ENCODE results near the gene MCM3AP.

The MCM3AP gene

GRCh38 chr21:46229133-46229922, 56.1 kb downstream of the MCM3AP start:
- H4K20me1 ChIP-seq (ENCODE audit: insufficient read depth, low read length) = peaks cover 15% of the 10 kb centered on the region
- no peaks in the 10 kb centered on the region for H3K9me3 ChIP-seq (replicated peaks; ENCODE audit: insufficient read depth, low read length)
- peak overlapping the region; percentile 80 for H3K9ac ChIP-seq (ENCODE audit: low read length)
- TF ChIP-seq CTCF (IDR thresholded peaks at IDR 0.05; ENCODE audit: low read length) = peak; percentile 57
- TF ChIP-seq EZH2 (optimal IDR thresholded peaks at IDR 0.05; ENCODE audit: low read depth, low read length) = no peak
- no peak for TF ChIP-seq EZH2phosphoT487 (IDR thresholded peaks at IDR 0.05; ENCODE audit: low read length)
- peak overlapping the region; percentile 94 for H3K4me2 ChIP-seq (ENCODE audit: low read depth, low read length)
- peaks cover 47% of the 10 kb centered on the region for H3K79me2 ChIP-seq (ENCODE audit: low read length)
- peaks cover 15% of the 10 kb centered on the region for H3F3A ChIP-seq (ENCODE audit: insufficient read depth, low read length)
- H3K4me1 ChIP-seq (ENCODE audit: low read length) = peaks cover 20% of the 10 kb centered on the region
- H3K27me3 ChIP-seq (replicated peaks; ENCODE audit: insufficient read depth, low read length) = no peaks in the 10 kb centered on the region
- no peak for DNase-seq
- H3K4me3 ChIP-seq (ENCODE audit: low read length) = peak overlapping the region; percentile 80
- H3K27ac ChIP-seq (ENCODE audit: low read length) = no peak overlapping the region
- peak overlapping the region; percentile 83 for H2AFZ ChIP-seq (ENCODE audit: low read length)
- no peaks in the 10 kb centered on the region for H3K36me3 ChIP-seq (replicated peaks; ENCODE audit: insufficient read depth, low read length)
- H3K9me2 ChIP-seq (replicated peaks; ENCODE audit: insufficient read depth, low read length) = no peaks in the 10 kb centered on the region

GRCh38 chr21:46228345-46229051, 56.9 kb downstream of the MCM3AP start, which contains the start of gene LSS:
Gene LSS (minus strand): TSS chr21:46228774. CDS start chr21:46228745, 29 bp downstream.
- Histone ChIP-seq H3K9me3 (replicated peaks; ENCODE audit: insufficient read depth, low read length) (no peaks in the 10 kb centered on the region), H3K4me3 (ENCODE audit: low read length) (peak within 1 kb of the TSS; percentile 99), H3K79me2 (ENCODE audit: low read length) (peaks cover 53% of the 10 kb centered on the region), H3K9ac (ENCODE audit: low read length) (peak within 1 kb of the TSS; percentile 89), H3K4me2 (ENCODE audit: low read depth, low read length) (peak within 1 kb of the TSS; percentile 94), H2AFZ (ENCODE audit: low read length) (peak within 1 kb of the TSS; percentile 83), H3K9me2 (replicated peaks; ENCODE audit: insufficient read depth, low read length) (no peaks in the 10 kb centered on the region), H3K27me3 (replicated peaks; ENCODE audit: insufficient read depth, low read length) (no peaks in the 10 kb centered on the region), H3K27ac (ENCODE audit: low read length) (peak within 1 kb of the TSS; percentile 58; the same call in 1 of the 2 replicates), H3K36me3 (replicated peaks; ENCODE audit: insufficient read depth, low read length) (no peaks in the 10 kb centered on the region), H3F3A (ENCODE audit: insufficient read depth, low read length) (peaks cover 15% of the 10 kb centered on the region), H3K4me1 (ENCODE audit: low read length) (peaks cover 20% of the 10 kb centered on the region), H4K20me1 (ENCODE audit: insufficient read depth, low read length) (peaks cover 15% of the 10 kb centered on the region)
- TF ChIP-seq EZH2 (optimal IDR thresholded peaks at IDR 0.05; ENCODE audit: low read depth, low read length) = no peak
- no peak for TF ChIP-seq EZH2phosphoT487 (IDR thresholded peaks at IDR 0.05; ENCODE audit: low read length)
- TF ChIP-seq CTCF (IDR thresholded peaks at IDR 0.05; ENCODE audit: low read length) = no peak
- peak; percentile 100 for DNase-seq

GRCh38 chr21:46227811-46228344, 57.5 kb downstream of the MCM3AP start:
- Histone ChIP-seq H2AFZ (ENCODE audit: low read length) (peak overlapping the region; percentile 81), H3K4me1 (ENCODE audit: low read length) (peaks cover 20% of the 10 kb centered on the region), H3K79me2 (ENCODE audit: low read length) (peaks cover 58% of the 10 kb centered on the region), H3K9ac (ENCODE audit: low read length) (peak overlapping the region; percentile 89), H3K36me3 (replicated peaks; ENCODE audit: insufficient read depth, low read length) (no peaks in the 10 kb centered on the region), H3K27ac (ENCODE audit: low read length) (peak overlapping the region; percentile 58; the same call in 1 of the 2 replicates), H3K9me2 (replicated peaks; ENCODE audit: insufficient read depth, low read length) (no peaks in the 10 kb centered on the region), H3F3A (ENCODE audit: insufficient read depth, low read length) (peaks cover 15% of the 10 kb centered on the region), H3K9me3 (replicated peaks; ENCODE audit: insufficient read depth, low read length) (no peaks in the 10 kb centered on the region), H3K27me3 (replicated peaks; ENCODE audit: insufficient read depth, low read length) (no peaks in the 10 kb centered on the region), H4K20me1 (ENCODE audit: insufficient read depth, low read length) (peaks cover 16% of the 10 kb centered on the region), H3K4me2 (ENCODE audit: low read depth, low read length) (peak overlapping the region; percentile 79), H3K4me3 (ENCODE audit: low read length) (peak overlapping the region; percentile 99)
- TF ChIP-seq EZH2 (optimal IDR thresholded peaks at IDR 0.05; ENCODE audit: low read depth, low read length) (no peak), EZH2phosphoT487 (IDR thresholded peaks at IDR 0.05; ENCODE audit: low read length) (no peak), CTCF (IDR thresholded peaks at IDR 0.05; ENCODE audit: low read length) (no peak)
- peak; percentile 41 for DNase-seq
